NB4 (cell line): ENCODE measurements around the gene CMA1.
"Not testable (repeated sequence)": the region's sequence is repeated elsewhere in the genome, so short reads cannot be mapped to it uniquely, and the experiment has no call there.

Experiments
- DNase-seq: peaks from one replicate; pipeline ENCODE4 v3.0.0; 2010; ENCODE audit warnings: low read depth
- H3K4me3 ChIP-seq: one replicate; pipeline ENCODE4 v1.5.1; 2011; ENCODE audit warnings: mild to moderate bottlenecking, low read depth, low read length, moderate library complexity
- CTCF ChIP-seq: IDR thresholded peaks from one replicate; pipeline ENCODE4 v1.5.1; 2012; ENCODE audit warnings: low read depth, low read length
- MAX ChIP-seq: IDR thresholded peaks from 2 replicates; pipeline ENCODE4 v1.6.1; 2011; ENCODE audit warnings: low read depth, low read length
- MYC ChIP-seq: IDR thresholded peaks from 2 replicates; pipeline ENCODE4 v1.6.1; 2011; ENCODE audit warnings: low read depth, low read length
- POLR2A ChIP-seq: IDR thresholded peaks from 2 replicates; pipeline ENCODE4 v1.6.1; 2011; ENCODE audit warnings: mild to moderate bottlenecking; ENCODE audit not compliant: insufficient read length; ENCODE audit errors: extremely low read depth

The CMA1 gene

GRCh38 chr14:24481622-24482324, 26.3 kb downstream of the CMA1 start:
- TF ChIP-seq CTCF (peak; percentile 63), MYC (no peak; the same call in 1 of the 2 replicates)
- no peak overlapping the region for H3K4me3 ChIP-seq
- peak; percentile 50 for DNase-seq

GRCh38 chr14:24479999-24480398, 28.1 kb downstream of the CMA1 start:
- DNase-seq, H3K4me3 ChIP-seq: not testable (repeated sequence)

GRCh38 chr14:24475261-24475660, 32.8 kb downstream of the CMA1 start:
- TF ChIP-seq MAX (no peak), POLR2A (no peak), CTCF (no peak), MYC (no peak)
- no peak overlapping the region for H3K4me3 ChIP-seq
- DNase-seq, result no peak

- no peak for DNase-seq
- no peak for TF ChIP-seq CTCF
- no peak for TF ChIP-seq POLR2A
- no peak for TF ChIP-seq MYC
- no peak for TF ChIP-seq MAX
- H3K4me3 ChIP-seq, result no peak overlapping the region
Observed at GRCh38 chr14:24473211-24473610, 34.9 kb downstream of the CMA1 start.

- not testable (repeated sequence) for DNase-seq, H3K4me3 ChIP-seq
Observed at GRCh38 chr14:24470450-24470849, 37.6 kb downstream of the CMA1 start.

GRCh38 chr14:24465805-24466204, 42.3 kb downstream of the CMA1 start:
- DNase-seq, result no peak
- H3K4me3 ChIP-seq, result no peak overlapping the region
- TF ChIP-seq CTCF (no peak), MYC (no peak), MAX (no peak)

GRCh38 chr14:24465368-24465767, 42.7 kb downstream of the CMA1 start:
- no peak overlapping the region for H3K4me3 ChIP-seq
- no peak for TF ChIP-seq POLR2A
- TF ChIP-seq MYC, result no peak
- no peak for TF ChIP-seq CTCF
- no peak for TF ChIP-seq MAX

More at GRCh38 chr14:24465368-24465767, 42.7 kb downstream of the CMA1 start:
- DNase-seq, result no peak
